Stimulated activated CD4-positive, alpha-beta T cell treated with anti-CD3 and anti-CD28 coated beads, TNF-alpha, amount 100 ng/mL, for 1 hour (primary cell): ENCODE results near the gene HID1.
"Not testable (repeated sequence)": the region's sequence is repeated elsewhere in the genome, so short reads cannot be mapped to it uniquely, and the experiment has no call there.

Experiments used
- DNase-seq, 3 donors: peaks; one replicate each; pipeline ENCODE4 v3.0.0-alpha.2; 2020; ENCODE audit warnings: low read depth in 3 of 3, low spot score in 1 of 3

Gene HID1

GRCh38 chr17:74971069-74971841 lies 1.3 kb downstream of the HID1 start:
- DNase-seq, result no peak

- no peak for DNase-seq
Observed at GRCh38 chr17:74970395-74970794, 2.2 kb downstream of the HID1 start.

GRCh38 chr17:74969501-74969900 lies 3.1 kb downstream of the HID1 start:
- DNase-seq, result not testable (repeated sequence)

GRCh38 chr17:74968361-74968780 lies 4.2 kb downstream of the HID1 start:
- DNase-seq, result no peak

- DNase-seq, result no peak
Observed at GRCh38 chr17:74964988-74965622, 7.5 kb downstream of the HID1 start.

GRCh38 chr17:74964246-74964761 lies 8.3 kb downstream of the HID1 start:
- no peak for DNase-seq

GRCh38 chr17:74963656-74964055 lies 8.9 kb downstream of the HID1 start:
- DNase-seq, result no peak

- DNase-seq, result no peak
Observed at GRCh38 chr17:74962622-74963394, 9.8 kb downstream of the HID1 start.

GRCh38 chr17:74961657-74962350 lies 10.8 kb downstream of the HID1 start:
- peak; percentile 67 to 78 (median 72) for DNase-seq

- peak in 1 of 3 donors; percentile 44 for DNase-seq
Observed at GRCh38 chr17:74960570-74961342, 11.8 kb downstream of the HID1 start.

- DNase-seq, result no peak
Observed at GRCh38 chr17:74959826-74960515, 12.6 kb downstream of the HID1 start.

GRCh38 chr17:74957935-74958740 lies 14.4 kb downstream of the HID1 start:
- DNase-seq, result peak; percentile 31 to 83 (median 51)

GRCh38 chr17:74956093-74956492 lies 16.5 kb downstream of the HID1 start:
- DNase-seq, result no peak

GRCh38 chr17:74954665-74955421 lies 17.7 kb downstream of the HID1 start:
- no peak for DNase-seq

GRCh38 chr17:74954115-74954514 lies 18.4 kb downstream of the HID1 start:
- no peak for DNase-seq

GRCh38 chr17:74953134-74953687 lies 19.3 kb downstream of the HID1 start:
- no peak for DNase-seq

GRCh38 chr17:74952431-74953133 lies 20.0 kb downstream of the HID1 start:
- no peak for DNase-seq
